DMS53 treated with DMSO at 0.1 percent for 48 hours (cell line): ENCODE results near the gene SGCG.

Experiments used
- DNase-seq: peaks from one replicate; lab custom pipeline; 2025; ENCODE audit not compliant: unreplicated experiment; lab: John Stamatoyannopoulos, UW

The SGCG gene

DNA sequence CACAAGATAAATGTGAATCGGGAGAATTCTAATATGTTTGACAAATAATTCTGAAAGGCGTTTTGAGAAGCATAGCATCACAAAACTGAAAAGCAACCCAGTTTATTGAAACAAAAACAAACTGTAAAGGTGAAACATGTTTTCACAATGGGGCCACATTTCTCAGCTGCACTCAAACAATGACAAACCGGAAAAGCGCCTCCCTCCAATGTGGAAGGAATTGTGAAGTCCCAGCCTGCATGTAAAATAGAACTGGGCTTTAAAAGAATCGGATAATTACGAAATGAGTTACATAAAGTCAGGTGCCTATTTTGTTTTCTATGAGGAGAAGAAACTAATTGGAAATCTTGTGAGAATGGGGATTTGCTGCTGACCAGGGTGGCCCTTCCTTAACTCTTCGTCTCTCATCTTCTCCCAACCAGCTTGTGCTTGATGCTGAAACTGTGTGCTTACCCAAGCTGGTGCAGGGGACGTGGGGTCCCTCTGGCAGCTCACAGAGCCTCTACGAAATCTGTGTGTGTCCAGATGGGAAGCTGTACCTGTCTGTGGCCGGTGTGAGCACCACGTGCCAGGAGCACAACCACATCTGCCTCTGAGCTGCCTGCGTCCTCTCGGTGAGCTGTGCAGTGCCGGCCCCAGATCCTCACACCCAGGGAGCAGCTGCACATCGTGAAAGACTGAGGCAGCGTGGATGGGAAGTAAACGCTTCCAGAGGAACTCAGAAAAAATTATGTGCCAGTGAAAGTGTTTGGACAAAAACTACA, 143.3 kb downstream of the SGCG start:
- DNase-seq: no peak

DNA sequence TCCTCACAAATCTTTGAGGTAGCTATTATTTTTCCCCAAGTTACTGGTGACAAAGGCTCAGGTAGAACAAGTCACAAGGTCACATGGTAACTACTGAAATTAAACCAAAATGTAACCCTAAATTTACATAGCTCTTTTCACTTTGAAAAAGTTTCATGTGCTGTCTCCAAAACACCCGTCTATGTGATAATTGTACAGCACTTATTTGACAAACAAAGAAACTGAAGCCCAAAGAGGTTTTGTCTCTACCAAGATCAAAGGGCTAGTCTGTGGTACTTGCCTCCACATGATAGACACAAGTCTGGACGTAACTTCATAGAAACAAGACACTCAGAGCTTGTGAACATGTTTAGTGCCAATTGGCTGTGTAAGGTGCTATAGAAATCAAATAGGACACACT, 144.4 kb downstream of the SGCG start:
- DNase-seq: no peak

DNA sequence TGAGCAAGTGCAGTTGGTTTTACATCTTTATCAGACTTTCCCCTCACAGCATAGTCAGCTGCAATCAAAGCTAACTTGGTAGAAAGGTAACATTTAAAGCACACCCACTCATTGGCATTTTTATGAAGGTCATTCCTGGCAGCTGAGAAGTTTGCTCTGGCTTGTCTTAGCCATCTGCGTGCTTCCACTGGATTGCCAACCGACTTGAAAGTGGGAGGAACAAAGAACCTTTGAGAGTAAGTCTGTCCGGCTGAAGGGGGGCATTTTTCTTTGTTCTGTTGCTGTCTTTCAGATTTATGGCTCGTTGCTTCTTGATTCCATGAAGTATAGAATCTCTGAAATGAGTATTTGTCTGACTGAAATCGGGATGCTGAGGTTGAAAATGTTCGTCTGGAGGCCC, 149.6 kb downstream of the SGCG start:
- DNase-seq: no peak

DNA sequence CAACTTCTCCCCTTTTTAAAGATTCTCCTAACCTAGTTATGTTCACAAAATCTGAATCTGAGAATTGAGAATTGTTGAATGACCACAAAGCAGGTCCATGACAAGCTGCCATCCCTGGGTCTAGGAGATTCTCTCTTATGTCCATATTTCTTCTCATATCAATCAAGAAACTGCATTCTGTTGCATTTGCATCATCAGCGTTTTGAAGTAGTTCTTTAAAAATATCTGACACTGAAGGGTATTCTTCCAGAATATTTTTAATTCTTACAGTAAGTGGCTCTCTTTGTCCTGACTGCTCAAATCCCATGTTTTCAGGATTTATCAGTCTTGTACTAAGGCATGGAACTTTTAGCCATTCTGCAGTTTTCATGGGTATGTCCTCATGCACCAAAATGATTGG, 158.4 kb downstream of the SGCG start:
- DNase-seq: no peak

DNA sequence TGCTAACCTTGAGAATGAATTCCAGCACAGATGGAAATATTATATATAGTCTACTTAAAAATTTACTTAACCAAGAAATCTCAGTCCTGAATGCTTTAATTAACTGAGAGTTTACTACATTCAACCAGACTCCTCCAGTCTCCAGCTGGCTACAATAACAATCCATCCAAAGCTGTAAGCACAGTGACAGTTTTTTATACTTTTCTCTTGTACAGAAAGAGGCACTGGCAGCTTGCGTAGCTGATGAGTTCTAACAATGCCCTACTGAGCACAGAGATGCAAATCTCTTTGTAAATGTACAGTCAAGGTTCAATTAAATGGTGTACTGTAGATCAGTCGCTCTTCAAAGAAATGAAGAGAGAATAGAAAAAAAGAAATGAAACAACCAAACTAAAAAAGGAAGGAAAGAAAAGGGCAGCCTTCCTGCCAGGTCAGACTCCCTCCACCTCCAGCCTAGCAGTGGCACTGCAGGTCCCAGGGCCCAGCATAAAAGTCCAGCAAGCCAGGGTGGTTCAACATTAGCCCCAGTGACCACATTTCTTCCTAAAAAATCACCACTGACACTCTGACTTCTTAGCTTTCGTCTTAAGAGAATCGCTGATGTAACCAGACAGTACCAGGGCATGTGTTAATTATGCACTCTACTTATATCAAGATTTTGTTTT, 164.3 kb downstream of the SGCG start:
- DNase-seq: no peak

DNA sequence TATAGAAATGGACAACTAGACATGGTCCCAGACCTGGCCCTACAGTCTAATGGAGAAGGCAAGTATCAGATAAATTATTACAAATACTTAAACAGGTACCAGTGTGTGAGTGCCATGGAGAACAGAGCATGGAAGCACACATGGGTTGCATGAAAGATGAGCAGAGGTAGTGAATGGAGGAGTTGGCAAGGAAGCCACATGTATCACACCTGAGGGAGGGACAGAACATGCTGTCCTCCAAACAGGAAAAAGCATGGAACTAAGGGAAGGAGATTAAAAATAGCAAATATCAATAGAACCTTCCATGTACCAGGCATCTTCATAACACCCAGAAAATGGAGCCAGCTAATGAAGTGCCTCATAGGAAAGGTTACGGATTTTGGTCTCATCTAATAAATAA, 166.8 kb downstream of the SGCG start:
- DNase-seq: no peak

DNA sequence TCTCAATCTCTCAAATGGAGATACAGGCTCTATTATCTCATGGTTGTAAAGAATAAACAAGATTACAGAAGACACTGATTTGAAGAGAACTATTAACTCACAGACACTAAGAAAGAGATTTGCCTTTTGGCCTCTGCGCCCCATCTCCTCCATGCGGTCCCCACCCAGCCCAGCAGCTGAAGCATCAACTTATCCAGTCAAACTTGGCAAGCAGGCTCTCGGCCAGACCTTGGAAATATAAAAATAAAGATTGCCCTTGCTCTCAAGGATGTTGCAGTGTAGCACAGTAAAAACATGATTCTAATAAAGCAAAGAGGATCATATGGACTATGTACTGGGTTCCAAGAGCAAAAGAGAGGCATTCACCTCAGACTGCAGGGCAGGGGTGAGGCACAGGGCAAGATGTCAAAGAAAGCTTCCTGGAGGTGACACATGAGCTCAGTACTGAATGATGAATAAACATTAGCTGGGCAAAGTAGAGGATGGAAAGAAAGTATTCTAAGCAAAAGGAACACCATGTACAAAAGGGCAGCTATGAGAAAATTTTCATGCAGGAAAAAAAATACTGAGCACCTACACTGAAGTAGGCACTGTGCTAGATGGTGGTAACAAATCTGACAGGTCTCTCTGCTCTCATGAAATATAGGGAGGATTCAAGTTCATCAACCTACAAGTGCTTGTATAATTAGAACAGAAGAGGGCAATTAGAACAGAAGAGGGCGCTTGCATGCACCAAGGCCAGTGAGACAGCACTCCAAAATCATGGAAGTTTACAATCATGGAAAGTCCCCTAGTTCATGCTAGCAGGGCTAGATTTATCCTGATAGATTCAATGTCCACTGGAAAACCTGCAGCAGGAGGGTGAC, 167.7 kb downstream of the SGCG start:
- no peak for DNase-seq

DNA sequence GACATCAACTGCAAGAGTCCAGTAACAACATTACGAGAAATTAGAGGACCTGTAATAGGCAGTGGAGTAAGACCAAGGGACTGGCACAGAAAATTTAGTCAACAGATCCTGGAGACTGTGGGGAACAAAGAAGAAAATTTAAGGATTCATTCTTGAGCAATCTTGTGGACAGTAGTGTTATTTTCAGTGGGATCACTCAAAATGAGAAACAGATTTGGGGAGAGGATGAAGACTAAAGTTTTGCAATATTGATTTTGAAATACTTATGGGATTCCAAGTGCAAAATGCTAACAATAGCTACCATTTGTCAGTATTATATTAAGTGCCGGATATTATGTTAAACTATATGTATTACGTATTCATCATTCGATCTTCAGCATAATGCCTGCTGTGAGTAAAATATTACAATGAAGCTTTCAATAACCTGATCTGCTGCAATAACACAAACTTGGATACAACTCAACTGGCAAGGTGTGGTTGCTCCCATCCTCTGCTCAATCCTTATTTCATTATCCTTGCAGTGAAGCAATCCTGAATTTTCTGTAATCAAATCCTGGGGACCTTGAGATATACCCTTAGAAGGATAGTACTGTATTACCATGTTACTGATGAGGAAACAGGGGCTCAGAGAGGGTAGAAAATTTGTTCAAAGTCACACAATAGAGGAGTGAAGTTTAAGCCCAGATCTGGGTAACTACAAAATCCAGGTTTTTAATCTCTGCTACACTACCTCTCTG, 168.6 kb downstream of the SGCG start:
- DNase-seq: no peak

DNA sequence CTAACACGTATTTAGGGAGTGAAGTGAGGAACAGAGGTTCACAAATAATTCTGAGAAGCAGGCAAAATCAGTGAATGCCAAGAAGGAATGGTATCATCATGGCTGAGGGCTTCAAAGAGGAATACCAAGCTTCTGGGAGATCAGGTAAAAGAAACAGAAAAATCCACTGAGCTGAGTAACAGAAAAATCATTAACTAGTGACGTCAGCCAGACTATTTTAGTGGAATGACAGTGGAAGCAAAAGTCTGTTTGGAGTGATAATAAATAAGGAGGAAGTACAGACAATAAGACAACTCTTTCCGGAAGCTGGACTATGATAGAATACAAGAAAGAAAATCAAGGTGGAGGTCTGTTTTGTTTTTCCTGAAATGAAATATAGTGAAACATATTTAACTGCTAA, 169.2 kb downstream of the SGCG start:
- DNase-seq: peak; percentile 72

DNA sequence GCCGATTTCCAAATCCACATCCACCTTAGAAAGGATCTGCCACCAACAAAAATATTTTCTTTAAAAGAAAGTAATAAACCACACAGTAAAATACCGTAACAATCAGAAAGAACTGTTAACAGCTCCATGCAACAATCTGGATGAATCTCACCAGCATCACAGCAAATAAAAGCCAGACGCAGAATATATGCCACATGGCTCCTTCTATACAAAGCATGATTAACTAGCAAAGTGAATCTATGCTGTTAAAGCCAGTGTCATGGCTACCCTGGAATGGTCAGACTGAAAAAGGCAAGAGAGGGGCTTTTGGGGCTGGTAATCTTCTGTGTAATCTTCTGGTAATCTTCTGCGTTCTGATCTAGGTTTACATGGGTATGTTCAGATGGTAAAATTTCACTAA, 171.4 kb downstream of the SGCG start:
- DNase-seq: no peak

DNA sequence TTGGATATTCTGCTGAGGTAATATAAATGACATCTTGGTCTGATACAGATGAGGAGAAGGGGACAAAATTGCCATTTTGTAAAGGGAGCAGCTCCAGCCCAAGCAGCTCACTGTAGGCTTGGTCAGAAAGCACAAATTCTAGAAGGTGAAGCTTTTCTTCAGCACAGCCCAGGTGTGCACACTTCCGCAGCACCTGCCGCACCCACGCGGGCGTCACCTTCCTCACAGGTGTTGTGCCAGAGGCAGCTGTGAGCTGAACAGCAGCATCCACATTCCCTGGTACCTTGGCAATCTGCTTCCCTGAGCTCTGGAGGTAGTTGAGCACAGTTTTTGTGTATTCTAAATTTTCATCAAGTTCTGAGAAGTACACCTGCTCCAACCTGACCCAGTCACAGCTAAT, 173.7 kb downstream of the SGCG start:
- DNase-seq: peak; percentile 64

DNA sequence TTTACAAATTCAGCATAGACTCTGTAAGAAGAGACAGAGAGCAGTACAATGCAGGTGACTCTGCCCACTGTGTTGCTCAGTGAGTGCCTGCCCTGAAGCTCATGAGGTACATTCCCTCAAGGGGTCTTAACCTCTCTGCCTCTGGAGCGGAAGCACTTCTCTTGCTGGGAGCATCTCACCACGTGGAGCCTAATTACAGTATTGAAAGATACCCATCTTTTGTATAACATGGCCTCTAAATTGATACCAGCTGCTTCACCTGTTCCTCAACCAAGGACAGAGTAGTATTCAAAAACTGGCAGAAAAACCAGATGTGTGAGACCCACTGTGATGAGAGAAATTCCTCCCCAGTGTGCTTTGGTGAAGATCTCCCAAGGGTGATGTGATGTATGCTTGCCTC, 175.6 kb downstream of the SGCG start:
- no peak for DNase-seq

DNA sequence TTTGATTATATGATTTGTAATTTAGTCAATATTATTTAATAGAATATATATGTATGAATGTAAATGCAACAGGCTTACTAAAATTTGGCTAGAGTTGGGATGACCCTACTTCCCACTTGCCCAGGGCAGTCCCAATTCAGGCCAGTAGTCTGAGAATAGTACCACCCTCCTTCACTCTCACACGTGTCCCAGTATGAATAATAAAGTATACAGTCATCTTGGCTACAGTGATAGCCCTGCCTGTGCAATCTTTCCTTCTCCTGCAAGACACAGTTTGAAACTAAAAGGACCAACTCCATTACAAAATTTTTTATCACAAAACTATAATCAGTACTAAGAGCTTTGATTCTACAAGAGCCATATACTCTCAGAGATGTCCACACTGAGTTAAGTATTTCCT, 176.6 kb downstream of the SGCG start:
- DNase-seq: no peak

DNA sequence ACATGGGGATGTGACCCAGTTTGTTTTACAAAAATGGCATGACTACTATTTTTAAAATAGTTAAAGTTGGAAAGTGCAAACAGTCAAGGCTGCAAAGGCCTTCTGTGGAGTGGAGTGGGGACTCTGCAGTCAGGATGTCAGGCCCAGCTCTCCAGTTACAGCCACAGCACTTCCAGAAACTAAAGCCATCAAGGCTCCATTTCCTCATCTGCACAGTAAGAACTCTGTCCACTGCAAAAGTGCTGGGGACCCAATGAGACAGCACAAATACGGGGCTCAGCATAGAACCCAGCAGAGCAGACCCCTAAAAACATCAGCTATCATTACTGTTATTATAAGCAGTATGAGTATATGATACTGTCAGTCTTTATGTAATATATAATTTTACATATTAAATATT, 179.1 kb downstream of the SGCG start:
- DNase-seq: no peak

DNA sequence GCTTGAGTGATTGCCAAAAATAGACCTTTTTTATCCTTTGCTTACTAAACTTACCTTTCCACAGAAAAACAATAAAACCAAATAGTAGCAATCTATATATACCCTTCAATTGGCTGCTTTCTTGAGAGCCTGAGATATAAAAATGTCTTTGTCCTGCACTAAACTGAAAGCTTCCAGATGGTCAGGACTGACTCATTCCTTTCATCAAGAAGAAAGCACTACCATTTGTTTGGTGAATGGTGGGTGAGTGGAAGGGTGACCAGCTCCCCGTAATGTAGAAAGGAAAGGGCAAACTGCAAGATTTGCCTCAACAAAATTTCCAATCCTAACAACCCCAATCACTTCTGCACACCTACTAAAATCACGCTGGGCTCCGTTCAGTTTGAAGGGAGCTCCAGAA, 184.9 kb downstream of the SGCG start:
- DNase-seq: no peak

DNA sequence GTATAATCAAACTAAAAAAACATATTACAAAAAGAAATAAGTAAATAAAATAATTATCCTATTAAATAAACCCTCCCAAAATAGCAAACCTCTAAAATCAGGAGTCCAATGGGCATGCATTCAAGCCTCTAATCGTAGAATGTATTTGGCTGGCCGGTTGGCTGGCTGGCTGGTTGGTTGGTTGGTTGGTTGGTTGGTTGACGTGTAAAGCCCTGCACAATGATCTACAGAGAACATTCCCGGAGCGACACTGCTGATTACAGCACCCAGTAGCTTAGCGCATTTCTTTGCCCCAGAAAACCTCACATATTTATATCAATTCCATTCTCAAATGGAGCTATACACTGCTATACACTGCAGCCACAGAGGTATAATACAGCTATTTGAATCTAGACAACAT, 187.1 kb downstream of the SGCG start:
- DNase-seq: no peak

DNA sequence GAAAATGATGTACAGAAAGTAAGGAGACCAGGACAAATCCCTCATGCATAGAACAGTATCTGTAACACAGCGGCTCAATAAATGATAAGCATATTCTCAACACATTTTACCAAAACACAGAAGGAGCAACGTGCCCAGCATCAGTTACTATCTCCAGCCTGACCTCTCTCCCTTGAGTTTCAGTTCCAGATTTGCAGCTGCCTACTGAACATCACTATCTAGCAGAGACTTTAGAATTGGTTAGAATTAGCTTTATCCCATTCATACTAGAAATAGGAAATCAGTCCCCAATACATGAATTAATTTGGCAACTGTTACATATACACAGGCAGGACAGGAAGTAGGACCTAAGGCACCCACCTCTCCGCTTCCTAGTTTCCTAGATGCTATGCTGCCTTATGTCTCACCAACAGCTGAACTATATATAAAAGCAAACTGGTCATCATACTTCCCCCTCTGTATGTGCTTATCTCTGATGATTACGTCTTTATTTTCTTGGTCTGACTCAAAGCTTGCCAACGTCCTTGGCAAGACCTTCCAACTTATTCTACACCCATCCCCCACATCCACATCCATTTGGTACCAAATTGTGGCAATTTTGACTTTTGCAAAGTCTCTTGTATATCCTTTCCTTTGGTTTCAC, 191.6 kb downstream of the SGCG start:
- DNase-seq: no peak
